ENCODE data around the gene COG3. TPM values are rescaled to one million over a fixed set of nuclear protein-coding genes. Genes with fewer than 3 reads are reported as not detected.

The COG3 gene
- total and polyA plus RNA-seq, 10 of the 15 experiments (the other 5 are each of a cell fraction or from before 2014, with no cell fraction given), result 6.1 to 35.1 (median 22.6) TPM

DNA sequence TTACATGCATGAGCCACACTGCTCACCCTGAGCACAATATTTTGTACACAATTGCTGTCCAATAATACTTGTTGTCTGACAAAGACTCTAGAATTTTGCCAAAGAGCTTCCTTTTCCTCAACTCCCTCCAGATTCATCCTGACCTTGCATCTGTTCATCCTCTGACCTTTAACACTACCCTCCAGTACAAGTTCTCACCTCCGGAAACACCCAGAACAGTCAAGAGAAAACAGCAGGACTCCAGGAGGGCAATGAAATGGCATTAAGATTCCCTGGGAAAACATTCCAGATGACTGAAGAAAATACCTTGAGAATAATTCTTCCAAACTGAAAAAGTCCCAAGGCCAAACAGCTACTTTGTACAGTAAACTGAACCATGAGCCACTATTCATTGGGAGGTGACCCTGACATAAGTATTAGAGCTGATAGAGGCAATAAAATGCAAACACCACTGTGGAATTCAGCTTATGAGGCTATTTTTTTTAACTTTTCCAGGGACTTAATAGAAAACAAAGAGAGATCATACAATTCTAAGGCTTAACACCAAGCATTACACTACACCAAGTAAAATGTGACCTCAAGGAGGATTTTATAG is 15.7 kb upstream of the COG3 start:
- in situ Hi-C loops (cut with MboI) (no loop called here), intact Hi-C loops (cut with micrococcal nuclease; ENCODE audit: unreplicated experiment) (no loop called here)
- Histone ChIP-seq H3K9me3 (replicated peaks; ENCODE audit: control insufficient read depth, insufficient read depth, low read length) (no peaks in the 10 kb centered on the region), H3K4me3 (no peak overlapping the region), H3K4me2 (ENCODE audit: control insufficient read depth, insufficient read depth) (no peak overlapping the region), H2AFZ (ENCODE audit: control insufficient read depth, low read depth, low read length) (no peak overlapping the region), H4K20me1 (ENCODE audit: control insufficient read depth, insufficient read depth) (no peaks in the 10 kb centered on the region), H3K27ac (ENCODE audit: control insufficient read depth, insufficient read depth) (no peak overlapping the region), H3K4me1 (ENCODE audit: control insufficient read depth, insufficient read depth, low read length) (no peaks in the 10 kb centered on the region), H3K36me3 (ENCODE audit: control insufficient read depth in 2 of 2, insufficient read depth in 2 of 2, low read length in 1 of 2) (no peaks in the 10 kb centered on the region), H3K27me3 (replicated peaks in 1 of 2; ENCODE audit: control insufficient read depth in 2 of 2, insufficient read depth in 2 of 2, low read length in 1 of 2) (peaks cover 0 to 2% of the 10 kb centered on the region in 2 experiments; a peak in 1 of 4 replicates), H3K79me2 (ENCODE audit: control insufficient read depth, insufficient read depth, low read length) (no peaks in the 10 kb centered on the region), H3K9ac (ENCODE audit: control insufficient read depth, insufficient read depth, low read length) (no peak overlapping the region)
- ChIA-PET RAD21 (ENCODE audit: unreplicated experiment) (no interaction called here), SMC1A (ENCODE audit: uncharacterized antibody, unreplicated experiment) (interaction anchor here (0.6 kb wide), 1 partner anchor 319 kb away, joined by 3 read pairs; no protein-coding TSS in a partner anchor), CTCF (no interaction called here), POLR2A (no interaction called here)
- no peak for ATAC-seq
- FAIRE-seq, result no peak
- BruUV-seq (replicated peaks), result no TSS peak
- WGBS (ENCODE audit: insufficient coverage, insufficient replicate concordance, low lambda C conversion rate, missing lambda C conversion rate), result 100% methylated on average over 1 of the region's 1 CpG
- DNase-seq (ENCODE audit: low read depth, low spot score), result no peak
- TF ChIP-seq SP1 (IDR thresholded peaks at IDR 0.05; ENCODE audit: low read depth, low read length), result no peak
- TF ChIP-seq HDAC6 (IDR thresholded peaks at IDR 0.05; ENCODE audit: unreplicated experiment), result no peak
- TF ChIP-seq, protein P1, sequence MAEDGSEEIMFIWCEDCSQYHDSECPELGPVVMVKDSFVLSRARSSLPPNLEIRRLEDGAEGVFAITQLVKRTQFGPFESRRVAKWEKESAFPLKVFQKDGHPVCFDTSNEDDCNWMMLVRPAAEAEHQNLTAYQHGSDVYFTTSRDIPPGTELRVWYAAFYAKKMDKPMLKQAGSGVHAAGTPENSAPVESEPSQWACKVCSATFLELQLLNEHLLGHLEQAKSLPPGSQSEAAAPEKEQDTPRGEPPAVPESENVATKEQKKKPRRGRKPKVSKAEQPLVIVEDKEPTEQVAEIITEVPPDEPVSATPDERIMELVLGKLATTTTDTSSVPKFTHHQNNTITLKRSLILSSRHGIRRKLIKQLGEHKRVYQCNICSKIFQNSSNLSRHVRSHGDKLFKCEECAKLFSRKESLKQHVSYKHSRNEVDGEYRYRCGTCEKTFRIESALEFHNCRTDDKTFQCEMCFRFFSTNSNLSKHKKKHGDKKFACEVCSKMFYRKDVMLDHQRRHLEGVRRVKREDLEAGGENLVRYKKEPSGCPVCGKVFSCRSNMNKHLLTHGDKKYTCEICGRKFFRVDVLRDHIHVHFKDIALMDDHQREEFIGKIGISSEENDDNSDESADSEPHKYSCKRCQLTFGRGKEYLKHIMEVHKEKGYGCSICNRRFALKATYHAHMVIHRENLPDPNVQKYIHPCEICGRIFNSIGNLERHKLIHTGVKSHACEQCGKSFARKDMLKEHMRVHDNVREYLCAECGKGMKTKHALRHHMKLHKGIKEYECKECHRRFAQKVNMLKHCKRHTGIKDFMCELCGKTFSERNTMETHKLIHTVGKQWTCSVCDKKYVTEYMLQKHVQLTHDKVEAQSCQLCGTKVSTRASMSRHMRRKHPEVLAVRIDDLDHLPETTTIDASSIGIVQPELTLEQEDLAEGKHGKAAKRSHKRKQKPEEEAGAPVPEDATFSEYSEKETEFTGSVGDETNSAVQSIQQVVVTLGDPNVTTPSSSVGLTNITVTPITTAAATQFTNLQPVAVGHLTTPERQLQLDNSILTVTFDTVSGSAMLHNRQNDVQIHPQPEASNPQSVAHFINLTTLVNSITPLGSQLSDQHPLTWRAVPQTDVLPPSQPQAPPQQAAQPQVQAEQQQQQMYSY (CRISPR knock-in tag; IDR thresholded peaks at IDR 0.05), result no peak
- no peak for TF ChIP-seq CREB1 (IDR thresholded peaks at IDR 0.05; ENCODE audit: low read depth)
- no peak for TF ChIP-seq MEF2B (IDR thresholded peaks at IDR 0.05; ENCODE audit: partially characterized antibody, poor library complexity, severe bottlenecking)
- TF ChIP-seq ZBTB33 (IDR thresholded peaks at IDR 0.05), result no peak
- TF ChIP-seq KLF5 (IDR thresholded peaks at IDR 0.05; ENCODE audit: partially characterized antibody), result no peak
- no peak for TF ChIP-seq RFX5 (IDR thresholded peaks at IDR 0.05; ENCODE audit: low read depth, low read length)
- no peak for TF ChIP-seq NBN (IDR thresholded peaks at IDR 0.05)
- TF ChIP-seq JUNB (IDR thresholded peaks at IDR 0.05), result no peak
- no peak for TF ChIP-seq JUND (IDR thresholded peaks at IDR 0.05; ENCODE audit: low read depth, low read length)
- TF ChIP-seq PBX3 (IDR thresholded peaks at IDR 0.05; ENCODE audit: insufficient replicate concordance, low read depth, low read length), result no peak
- no peak for TF ChIP-seq POU2F2 (IDR thresholded peaks at IDR 0.05; ENCODE audit: borderline replicate concordance, low read depth, low read length)
- TF ChIP-seq ZNF217 (IDR thresholded peaks at IDR 0.05), result no peak
- no peak for TF ChIP-seq IRF4 (IDR thresholded peaks at IDR 0.05; ENCODE audit: low read depth, low read length)
- TF ChIP-seq KAT2A (conservative IDR thresholded peaks at IDR 0.05; ENCODE audit: control insufficient read depth, low read depth, low read length), result no peak
- TF ChIP-seq ATF2 (IDR thresholded peaks at IDR 0.05; ENCODE audit: low read length), result no peak
